ENCODE results near the gene SPTB. TPM values are rescaled to one million over a fixed set of nuclear protein-coding genes. Genes with fewer than 3 reads are reported as not detected.

SPTB gene
- total RNA-seq, 2 experiments from 2014 or later = 0.03 to 0.08 TPM

- no peak for TF ChIP-seq CTCF (IDR thresholded peaks at IDR 0.05)
- Mint-ChIP-seq H3K27ac (no peak overlapping the region), H3K27me3 (no peaks in the 10 kb centered on the region), H3K4me3 (no peak overlapping the region), H3K9me3 (no peaks in the 10 kb centered on the region), H3K36me3 (ENCODE audit: low read depth) (no peaks in the 10 kb centered on the region), H3K4me1 (ENCODE audit: low read depth) (no peaks in the 10 kb centered on the region)
- DNase-seq = no peak
- H3K4me1 ChIP-seq (ENCODE audit: insufficient read depth, low read length) = no peaks in the 10 kb centered on the region
- POLR2A ChIA-PET = no interaction called here
- H3K9me3 ChIP-seq (ENCODE audit: control insufficient read depth in 1 of 2, insufficient read depth in 1 of 2, low read length in 2 of 2) = no peaks in the 10 kb centered on the region
- no peak overlapping the region for H3K4me3 ChIP-seq (ENCODE audit: low read length)
- H3K27me3 ChIP-seq (ENCODE audit: control insufficient read depth in 1 of 2, insufficient read depth in 2 of 2, low read length in 2 of 2) = no peaks in the 10 kb centered on the region
- intact Hi-C loops (cut with DNase I, micrococcal nuclease) = no loop called here
- H3K27ac ChIP-seq (ENCODE audit: low read depth in 1 of 2, low read length in 2 of 2) = no peak overlapping the region
- H3K36me3 ChIP-seq (ENCODE audit: insufficient read depth, low read length) = no peaks in the 10 kb centered on the region
- no peak for ATAC-seq (ENCODE audit: poor library complexity)
- CTCF ChIA-PET = no interaction called here
These were observed 91.0 kb downstream of the SPTB start for GRCh38 chr14:64788706-64789105.

GRCh38 chr14:64787619-64788018 lies 92.1 kb downstream of the SPTB start:
- no peak for DNase-seq
- Mint-ChIP-seq H3K27ac (no peak overlapping the region), H3K27me3 (no peaks in the 10 kb centered on the region), H3K36me3 (ENCODE audit: low read depth) (no peaks in the 10 kb centered on the region), H3K4me1 (ENCODE audit: low read depth) (no peaks in the 10 kb centered on the region), H3K4me3 (no peak overlapping the region), H3K9me3 (no peaks in the 10 kb centered on the region)
- POLR2A ChIA-PET = no interaction called here
- intact Hi-C loops (cut with DNase I, micrococcal nuclease) = no loop called here
- Histone ChIP-seq H3K4me3 (ENCODE audit: low read length) (no peak overlapping the region), H3K27ac (ENCODE audit: low read depth in 1 of 2, low read length in 2 of 2) (no peak overlapping the region), H3K4me1 (ENCODE audit: insufficient read depth, low read length) (no peaks in the 10 kb centered on the region), H3K9me3 (ENCODE audit: control insufficient read depth in 1 of 2, insufficient read depth in 1 of 2, low read length in 2 of 2) (no peaks in the 10 kb centered on the region), H3K36me3 (ENCODE audit: insufficient read depth, low read length) (no peaks in the 10 kb centered on the region), H3K27me3 (ENCODE audit: control insufficient read depth in 1 of 2, insufficient read depth in 2 of 2, low read length in 2 of 2) (no peaks in the 10 kb centered on the region)
- ATAC-seq (ENCODE audit: poor library complexity) = no peak
- CTCF ChIA-PET = no interaction called here
- no peak for TF ChIP-seq CTCF (IDR thresholded peaks at IDR 0.05)

- H3K4me3 ChIP-seq (ENCODE audit: low read length) = no peak overlapping the region
- Mint-ChIP-seq H3K27ac (no peak overlapping the region), H3K36me3 (ENCODE audit: low read depth) (no peaks in the 10 kb centered on the region), H3K4me3 (no peak overlapping the region), H3K4me1 (ENCODE audit: low read depth) (no peaks in the 10 kb centered on the region), H3K9me3 (no peaks in the 10 kb centered on the region), H3K27me3 (no peaks in the 10 kb centered on the region)
- no peak overlapping the region for H3K27ac ChIP-seq (ENCODE audit: low read depth in 1 of 2, low read length in 2 of 2)
- no peaks in the 10 kb centered on the region for H3K9me3 ChIP-seq (ENCODE audit: control insufficient read depth in 1 of 2, insufficient read depth in 1 of 2, low read length in 2 of 2)
- H3K36me3 ChIP-seq (ENCODE audit: insufficient read depth, low read length) = no peaks in the 10 kb centered on the region
- CTCF ChIA-PET = no interaction called here
- H3K27me3 ChIP-seq (ENCODE audit: control insufficient read depth in 1 of 2, insufficient read depth in 2 of 2, low read length in 2 of 2) = no peaks in the 10 kb centered on the region
- no peaks in the 10 kb centered on the region for H3K4me1 ChIP-seq (ENCODE audit: insufficient read depth, low read length)
- TF ChIP-seq CTCF (IDR thresholded peaks at IDR 0.05) = no peak
- no peak for ATAC-seq (ENCODE audit: poor library complexity)
- DNase-seq = no peak
- intact Hi-C loops (cut with DNase I, micrococcal nuclease) = no loop called here
- POLR2A ChIA-PET = no interaction called here
These were observed 93.2 kb downstream of the SPTB start for GRCh38 chr14:64786296-64787149.

Data from CD4-positive, alpha-beta T cell (primary cell).